Measurements from ENCODE around the gene MARVELD3.
A peak's percentile ranks its signal among the peaks of the same experiment; 100 is the strongest.

Gene MARVELD3

GRCh38 chr16:71593048-71593999 is 32.7 kb upstream of the MARVELD3 start:
- TF ChIP-seq CTCF (IDR thresholded peaks at IDR 0.05), result no peak

- no peak for TF ChIP-seq CTCF (IDR thresholded peaks at IDR 0.05)
Observed at GRCh38 chr16:71594000-71594646, 31.9 kb upstream of the MARVELD3 start.

- no peak for TF ChIP-seq CTCF (IDR thresholded peaks at IDR 0.05)
Observed at GRCh38 chr16:71600822-71601221, 25.2 kb upstream of the MARVELD3 start.

GRCh38 chr16:71609066-71609465 is 16.9 kb upstream of the MARVELD3 start:
- TF ChIP-seq CTCF (IDR thresholded peaks at IDR 0.05), result no peak

GRCh38 chr16:71610447-71610846 is 15.5 kb upstream of the MARVELD3 start:
- TF ChIP-seq CTCF (IDR thresholded peaks at IDR 0.05), result no peak

- peak; percentile 94 for TF ChIP-seq CTCF (IDR thresholded peaks at IDR 0.05)
Observed at GRCh38 chr16:71610936-71611871, 14.8 kb upstream of the MARVELD3 start.

- TF ChIP-seq CTCF (IDR thresholded peaks at IDR 0.05), result no peak
Observed at GRCh38 chr16:71618429-71618828, 7.6 kb upstream of the MARVELD3 start.
